AG04450 (cell line): ENCODE data around the gene STRBP. TPM values are rescaled to one million over a fixed set of nuclear protein-coding genes. Genes with fewer than 3 reads are reported as not detected.
A peak's percentile ranks its signal among the peaks of the same experiment; 100 is the strongest.

Experiments
- CTCF ChIA-PET: fragments of 300-600, 350-600 bp; formaldehyde crosslinking; extraction: SDS; loops from one replicate; lab custom pipeline; 2022; ENCODE audit warnings: antibody characterized with exemption, inconsistent platforms; lab: Charles Lee
- POLR2A ChIA-PET: fragments of 350-600 bp; formaldehyde crosslinking; extraction: SDS; loops from one replicate; lab custom pipeline; 2021; ENCODE audit warnings: antibody characterized with exemption, inconsistent platforms; lab: Yijun Ruan, JAX
- DNase-seq: peaks from one replicate; pipeline ENCODE4 v3.0.0-alpha.2; 2011; ENCODE audit warnings: low read depth, low spot score
- H3K27ac ChIP-seq: one replicate; pipeline ENCODE4 v1.5.1; 2012; ENCODE audit warnings: low read depth, low read length, control low read depth
- H3K27me3 ChIP-seq: one replicate; pipeline ENCODE4 v1.6.0; 2012; ENCODE audit warnings: low read length; ENCODE audit not compliant: control insufficient read depth, insufficient read depth
- H3K4me3 ChIP-seq: 2 replicates; pipeline ENCODE4 v1.5.1; 2011; ENCODE audit warnings: mild to moderate bottlenecking, low read depth, low read length, control low read depth
- H3K9me3 ChIP-seq: 2 replicates; pipeline ENCODE4 v1.5.1; 2012; ENCODE audit warnings: low read length; ENCODE audit not compliant: control insufficient read depth, insufficient read depth
- CTCF ChIP-seq: IDR thresholded peaks from 2 replicates; pipeline ENCODE4 v1.5.1; 2011; ENCODE audit warnings: low read depth, low read length, control low read depth, inconsistent platforms
- polyA plus RNA-seq: library from polyadenylated mRNA; depleted of rRNA; stranded (reverse); fragments of >200 nt; gene quantifications from 2 replicates; pipeline ENCODE4 v1.2.3, GENCODE V29; 2011

Gene STRBP
- polyA plus RNA-seq, 1 experiment, result 6.3 TPM

GRCh38 chr9:123091459-123091858, 176.9 kb downstream of the STRBP start:
- peak; percentile 4; the same call in 1 of the 2 replicates for TF ChIP-seq CTCF
- no peaks in the 10 kb centered on the region for H3K9me3 ChIP-seq
- no peak overlapping the region for H3K27ac ChIP-seq
- DNase-seq, result no peak
- POLR2A ChIA-PET, result no interaction called here
- H3K27me3 ChIP-seq, result no peaks in the 10 kb centered on the region
- H3K4me3 ChIP-seq, result no peak overlapping the region
- CTCF ChIA-PET, result interaction anchor here (0.9 to 3.6 kb wide), 6 partner anchors 10 to 263 kb away, joined by 3 to 24 read pairs (median 14); no protein-coding TSS in a partner anchor

- TF ChIP-seq CTCF, result no peak
- Histone ChIP-seq H3K4me3 (no peak overlapping the region), H3K27ac (no peak overlapping the region), H3K27me3 (no peaks in the 10 kb centered on the region), H3K9me3 (no peaks in the 10 kb centered on the region)
- no peak for DNase-seq
- CTCF ChIA-PET, result interaction anchor here (0.9 to 3.6 kb wide), 5 partner anchors 10 to 263 kb away, joined by 3 to 24 read pairs (median 12); no protein-coding TSS in a partner anchor
- POLR2A ChIA-PET, result interaction anchor here (0.9 kb wide), 1 partner anchor 22 kb away, joined by 7 read pairs; no protein-coding TSS in a partner anchor
Measured at GRCh38 chr9:123090956-123091355, 177.4 kb downstream of the STRBP start.

- no peak overlapping the region for H3K4me3 ChIP-seq
- ChIA-PET POLR2A (interaction anchor here (0.9 kb wide), 1 partner anchor 21 kb away, joined by 7 read pairs; no protein-coding TSS in a partner anchor), CTCF (interaction anchor here (0.9 to 3.6 kb wide), 6 partner anchors 9 to 264 kb away, joined by 3 to 24 read pairs (median 10); no protein-coding TSS in a partner anchor)
- H3K9me3 ChIP-seq, result no peaks in the 10 kb centered on the region
- no peak for TF ChIP-seq CTCF
- H3K27ac ChIP-seq, result no peak overlapping the region
- H3K27me3 ChIP-seq, result no peaks in the 10 kb centered on the region
- peak; percentile 10 for DNase-seq
Measured at GRCh38 chr9:123090198-123090896, 178.0 kb downstream of the STRBP start.

GRCh38 chr9:123089790-123090189, 178.6 kb downstream of the STRBP start:
- H3K4me3 ChIP-seq, result no peak overlapping the region
- ChIA-PET POLR2A (interaction anchor here (0.9 kb wide), 1 partner anchor 21 kb away, joined by 7 read pairs; no protein-coding TSS in a partner anchor), CTCF (interaction anchor here (1.2 to 3.6 kb wide), 4 partner anchors 9 to 265 kb away, joined by 3 to 24 read pairs (median 10); no protein-coding TSS in a partner anchor)
- H3K27ac ChIP-seq, result no peak overlapping the region
- no peak for DNase-seq
- H3K9me3 ChIP-seq, result no peaks in the 10 kb centered on the region
- no peak for TF ChIP-seq CTCF
- H3K27me3 ChIP-seq, result no peaks in the 10 kb centered on the region

- Histone ChIP-seq H3K27me3 (no peaks in the 10 kb centered on the region), H3K27ac (no peak overlapping the region), H3K9me3 (no peaks in the 10 kb centered on the region), H3K4me3 (no peak overlapping the region)
- CTCF ChIA-PET, result no interaction called here
- TF ChIP-seq CTCF, result no peak
- DNase-seq, result no peak
- POLR2A ChIA-PET, result interaction anchor here (0.7 kb wide), 1 partner anchor 491 kb away, joined by 5 read pairs; no protein-coding TSS in a partner anchor
Measured at GRCh38 chr9:123089040-123089439, 179.3 kb downstream of the STRBP start.
